Measurements from ENCODE around the gene PRKAR1B.
A peak's percentile ranks its signal among the peaks of the same experiment; 100 is the strongest.

The PRKAR1B gene

DNA sequence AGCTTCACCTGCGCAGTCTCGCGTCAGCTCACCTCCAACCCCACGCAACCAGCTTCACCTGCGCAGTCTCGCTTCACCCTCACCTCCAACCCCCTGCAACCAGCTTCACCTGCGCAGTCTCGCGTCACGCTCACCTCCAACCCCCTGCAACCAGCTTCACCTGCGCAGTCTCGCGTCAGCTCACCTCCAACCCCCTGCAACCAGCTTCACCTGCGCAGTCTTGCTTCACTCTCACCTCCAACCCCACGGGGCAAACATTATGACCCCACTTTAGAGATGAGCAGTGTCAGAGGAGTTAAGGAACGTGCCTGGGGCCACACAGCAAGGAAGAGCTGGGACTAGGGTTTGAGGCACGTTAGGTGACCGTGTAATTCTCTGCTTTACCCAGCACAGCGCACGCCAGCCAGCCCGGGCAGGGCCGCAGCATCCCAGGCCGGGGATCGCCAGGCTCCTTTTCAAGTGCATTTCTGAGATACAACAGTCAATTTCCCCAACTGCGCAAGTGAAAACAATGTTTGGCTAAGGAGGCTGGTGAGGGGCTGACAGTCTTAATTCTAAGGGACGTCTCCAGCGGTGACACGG, 184.9 kb downstream of the PRKAR1B start:
- H3K23ac ChIP-seq (ENCODE audit: low read depth, low read length, poor library complexity): peak overlapping the region; percentile 80
- peak overlapping the region; percentile 46 for H3K18ac ChIP-seq (ENCODE audit: low read length)
- H4K91ac ChIP-seq (ENCODE audit: low read depth, low read length, poor library complexity): peak overlapping the region; percentile 59
- H2AK5ac ChIP-seq (ENCODE audit: low read depth, low read length): peak overlapping the region; percentile 96
- H2BK120ac ChIP-seq (ENCODE audit: low read depth, low read length): no peak overlapping the region
- H3K9me3 ChIP-seq (replicated peaks in 1 of 2; ENCODE audit: control insufficient read depth in 2 of 2, insufficient read depth in 1 of 2, low read depth in 1 of 2, low read length in 2 of 2): peaks cover 0 to 2% of the 10 kb centered on the region in 2 donors
- H3K9ac ChIP-seq (ENCODE audit: low read depth, low read length, poor library complexity): no peak overlapping the region
- no peak overlapping the region for H3K4ac ChIP-seq (ENCODE audit: low read length)
- H2BK5ac ChIP-seq (ENCODE audit: low read length): peak overlapping the region; percentile 31
- no peak overlapping the region for H3K27ac ChIP-seq (replicated peaks; ENCODE audit: low read length)
- DNase-seq (ENCODE audit: low spot score): no peak
- no peaks in the 10 kb centered on the region for H3K27me3 ChIP-seq (ENCODE audit: control insufficient read depth in 3 of 3, insufficient read depth in 3 of 3, low read depth in 1 of 3, low read length in 3 of 3)
- no peaks in the 10 kb centered on the region for H3K79me1 ChIP-seq (ENCODE audit: low read depth, low read length)
- H3K14ac ChIP-seq (ENCODE audit: low read length): no peak overlapping the region
- H2AFZ ChIP-seq (ENCODE audit: low read length): peak overlapping the region; percentile 65
- no peak overlapping the region for H4K8ac ChIP-seq (ENCODE audit: low read depth, low read length)
- H3K4me3 ChIP-seq (ENCODE audit: low read length in 2 of 2): peak overlapping the region in 1 of 2 donors; percentile 43
- no peaks in the 10 kb centered on the region for H3K36me3 ChIP-seq (replicated peaks in 1 of 2; ENCODE audit: control insufficient read depth in 2 of 2, insufficient read depth in 2 of 2, low read length in 2 of 2)
- peaks cover 5 to 9% of the 10 kb centered on the region in 2 donors for H3K4me1 ChIP-seq (ENCODE audit: control insufficient read depth in 2 of 2, insufficient read depth in 1 of 2, low read depth in 1 of 2, low read length in 2 of 2)
- no peak overlapping the region for H3K4me2 ChIP-seq (ENCODE audit: insufficient read depth, low read length, poor library complexity, severe bottlenecking)
- WGBS, 2 donors (ENCODE audit: extremely low coverage in 2 of 2, insufficient read length in 2 of 2, insufficient replicate concordance in 1 of 2): no CpG with 5 or more reads among the region's 28 CpGs
- H2BK15ac ChIP-seq (ENCODE audit: low read length): peak overlapping the region; percentile 69
- peak overlapping the region; percentile 33 for H2BK12ac ChIP-seq (ENCODE audit: low read length)

DNA sequence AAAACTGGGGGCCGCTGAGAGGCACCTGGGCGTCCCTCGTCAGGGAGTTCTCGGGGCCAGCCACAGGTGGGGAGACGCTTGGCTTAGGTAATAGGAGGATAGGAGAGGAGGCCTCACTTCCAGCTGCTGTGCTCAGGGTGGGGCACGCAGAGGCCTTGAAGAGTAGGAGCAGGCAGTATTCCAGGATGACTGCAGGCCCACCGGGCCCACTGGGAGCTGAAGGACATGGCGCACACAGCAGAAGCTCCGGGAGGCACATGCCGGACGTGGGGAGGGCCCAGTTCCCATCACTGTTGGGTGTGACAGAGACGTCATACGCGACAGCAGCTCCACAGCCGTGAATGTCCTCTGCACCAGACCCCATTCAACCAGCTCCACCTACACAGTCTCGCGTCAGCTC, 185.4 kb downstream of the PRKAR1B start:
- no peak overlapping the region for H3K27ac ChIP-seq (replicated peaks; ENCODE audit: low read length)
- no peak overlapping the region for H3K4me2 ChIP-seq (ENCODE audit: insufficient read depth, low read length, poor library complexity, severe bottlenecking)
- peak overlapping the region; percentile 33 for H2BK12ac ChIP-seq (ENCODE audit: low read length)
- no peak overlapping the region for H3K23ac ChIP-seq (ENCODE audit: low read depth, low read length, poor library complexity)
- H2BK120ac ChIP-seq (ENCODE audit: low read depth, low read length): no peak overlapping the region
- H2AK5ac ChIP-seq (ENCODE audit: low read depth, low read length): peak overlapping the region; percentile 96
- no peak overlapping the region for H3K4ac ChIP-seq (ENCODE audit: low read length)
- H3K79me1 ChIP-seq (ENCODE audit: low read depth, low read length): no peaks in the 10 kb centered on the region
- DNase-seq (ENCODE audit: low spot score): no peak
- peaks cover 5 to 9% of the 10 kb centered on the region in 2 donors for H3K4me1 ChIP-seq (ENCODE audit: control insufficient read depth in 2 of 2, insufficient read depth in 1 of 2, low read depth in 1 of 2, low read length in 2 of 2)
- H3K36me3 ChIP-seq (replicated peaks in 1 of 2; ENCODE audit: control insufficient read depth in 2 of 2, insufficient read depth in 2 of 2, low read length in 2 of 2): no peaks in the 10 kb centered on the region
- H3K14ac ChIP-seq (ENCODE audit: low read length): peak overlapping the region; percentile 9
- no peaks in the 10 kb centered on the region for H3K27me3 ChIP-seq (ENCODE audit: control insufficient read depth in 3 of 3, insufficient read depth in 3 of 3, low read depth in 1 of 3, low read length in 3 of 3)
- peak overlapping the region; percentile 50 for H3K9ac ChIP-seq (ENCODE audit: low read depth, low read length, poor library complexity)
- H3K9me3 ChIP-seq (replicated peaks in 1 of 2; ENCODE audit: control insufficient read depth in 2 of 2, insufficient read depth in 1 of 2, low read depth in 1 of 2, low read length in 2 of 2): peaks cover 0 to 2% of the 10 kb centered on the region in 2 donors
- H3K4me3 ChIP-seq (ENCODE audit: low read length in 2 of 2): peak overlapping the region in 1 of 2 donors; percentile 43
- H2BK5ac ChIP-seq (ENCODE audit: low read length): no peak overlapping the region
- no peak overlapping the region for H2AFZ ChIP-seq (ENCODE audit: low read length)
- H3K18ac ChIP-seq (ENCODE audit: low read length): peak overlapping the region; percentile 46
- no CpG with 5 or more reads among the region's 17 CpGs for WGBS, 2 donors (ENCODE audit: extremely low coverage in 2 of 2, insufficient read length in 2 of 2, insufficient replicate concordance in 1 of 2)
- H4K8ac ChIP-seq (ENCODE audit: low read depth, low read length): no peak overlapping the region
- peak overlapping the region; percentile 59 for H4K91ac ChIP-seq (ENCODE audit: low read depth, low read length, poor library complexity)
- H2BK15ac ChIP-seq (ENCODE audit: low read length): peak overlapping the region; percentile 69

DNA sequence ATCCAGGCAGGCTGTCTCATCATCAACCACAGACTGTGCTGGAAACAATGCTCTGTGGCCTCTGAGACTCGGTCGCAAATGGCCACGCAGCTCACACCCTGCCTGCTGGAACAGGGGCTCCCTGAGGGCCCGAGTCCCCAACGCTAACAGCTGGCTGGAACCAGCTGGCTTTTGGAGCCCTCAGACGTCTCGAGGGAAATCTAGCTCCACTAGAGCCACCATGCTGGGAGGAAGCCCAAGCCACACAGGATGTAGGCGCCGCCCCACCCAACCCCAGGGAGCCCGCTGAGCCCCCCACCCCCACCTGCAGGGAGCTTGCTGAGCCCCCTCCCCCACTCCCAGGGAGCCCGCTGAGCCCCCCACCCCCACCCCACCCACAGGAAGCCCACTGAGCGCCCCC, 186.1 kb downstream of the PRKAR1B start:
- Histone ChIP-seq H3K27ac (replicated peaks; ENCODE audit: low read length) (no peak overlapping the region), H3K79me1 (ENCODE audit: low read depth, low read length) (no peaks in the 10 kb centered on the region), H2BK15ac (ENCODE audit: low read length) (peak overlapping the region; percentile 14), H2AK5ac (ENCODE audit: low read depth, low read length) (peak overlapping the region; percentile 0), H2BK120ac (ENCODE audit: low read depth, low read length) (no peak overlapping the region), H2BK12ac (ENCODE audit: low read length) (peak overlapping the region; percentile 88), H3K4ac (ENCODE audit: low read length) (no peak overlapping the region), H3K9me3 (replicated peaks in 1 of 2; ENCODE audit: control insufficient read depth in 2 of 2, insufficient read depth in 1 of 2, low read depth in 1 of 2, low read length in 2 of 2) (peaks cover 0 to 2% of the 10 kb centered on the region in 2 donors), H2BK5ac (ENCODE audit: low read length) (peak overlapping the region; percentile 26), H4K8ac (ENCODE audit: low read depth, low read length) (no peak overlapping the region), H3K4me2 (ENCODE audit: insufficient read depth, low read length, poor library complexity, severe bottlenecking) (no peak overlapping the region), H3K27me3 (ENCODE audit: control insufficient read depth in 3 of 3, insufficient read depth in 3 of 3, low read depth in 1 of 3, low read length in 3 of 3) (no peaks in the 10 kb centered on the region), H3K18ac (ENCODE audit: low read length) (peak overlapping the region; percentile 73), H3K23ac (ENCODE audit: low read depth, low read length, poor library complexity) (no peak overlapping the region), H3K4me1 (ENCODE audit: control insufficient read depth in 2 of 2, insufficient read depth in 1 of 2, low read depth in 1 of 2, low read length in 2 of 2) (peaks cover 5 to 9% of the 10 kb centered on the region in 2 donors), H3K4me3 (ENCODE audit: low read length in 2 of 2) (no peak overlapping the region), H3K9ac (ENCODE audit: low read depth, low read length, poor library complexity) (no peak overlapping the region), H2AFZ (ENCODE audit: low read length) (no peak overlapping the region), H3K36me3 (replicated peaks in 1 of 2; ENCODE audit: control insufficient read depth in 2 of 2, insufficient read depth in 2 of 2, low read length in 2 of 2) (no peaks in the 10 kb centered on the region), H4K91ac (ENCODE audit: low read depth, low read length, poor library complexity) (no peak overlapping the region), H3K14ac (ENCODE audit: low read length) (no peak overlapping the region)
- no CpG with 5 or more reads among the region's 12 CpGs for WGBS, 2 donors (ENCODE audit: extremely low coverage in 2 of 2, insufficient read length in 2 of 2, insufficient replicate concordance in 1 of 2)
- DNase-seq (ENCODE audit: low spot score): no peak

DNA sequence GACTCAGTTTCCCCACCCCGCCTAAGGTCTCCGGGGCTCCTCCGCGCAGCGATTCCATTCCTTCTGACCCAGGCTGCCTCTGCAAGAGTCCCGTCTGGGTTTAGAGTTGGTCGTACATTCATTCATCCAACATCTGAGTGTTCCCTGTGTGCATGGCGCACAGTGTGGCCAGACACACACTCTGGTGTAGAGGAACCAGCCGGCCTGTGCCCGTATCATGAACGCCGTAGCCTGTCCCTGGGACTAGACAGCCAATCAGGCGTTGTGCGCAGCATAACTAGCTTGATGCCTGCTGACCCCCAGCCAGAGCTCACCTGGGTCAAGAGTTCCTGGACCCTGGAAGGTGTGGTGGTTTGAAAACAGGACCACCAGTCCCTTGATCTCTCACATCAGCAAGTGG, 186.5 kb downstream of the PRKAR1B start:
- H4K8ac ChIP-seq (ENCODE audit: low read depth, low read length): no peak overlapping the region
- no peak overlapping the region for H2AFZ ChIP-seq (ENCODE audit: low read length)
- H3K4me1 ChIP-seq (ENCODE audit: control insufficient read depth in 2 of 2, insufficient read depth in 1 of 2, low read depth in 1 of 2, low read length in 2 of 2): peaks cover 5 to 9% of the 10 kb centered on the region in 2 donors
- H3K79me1 ChIP-seq (ENCODE audit: low read depth, low read length): no peaks in the 10 kb centered on the region
- H3K9ac ChIP-seq (ENCODE audit: low read depth, low read length, poor library complexity): no peak overlapping the region
- peak overlapping the region; percentile 88 for H2BK12ac ChIP-seq (ENCODE audit: low read length)
- H3K36me3 ChIP-seq (replicated peaks in 1 of 2; ENCODE audit: control insufficient read depth in 2 of 2, insufficient read depth in 2 of 2, low read length in 2 of 2): no peaks in the 10 kb centered on the region
- H2BK15ac ChIP-seq (ENCODE audit: low read length): peak overlapping the region; percentile 14
- no peak overlapping the region for H3K14ac ChIP-seq (ENCODE audit: low read length)
- peak overlapping the region; percentile 73 for H3K18ac ChIP-seq (ENCODE audit: low read length)
- no peak overlapping the region for H3K23ac ChIP-seq (ENCODE audit: low read depth, low read length, poor library complexity)
- no CpG with 5 or more reads among the region's 14 CpGs for WGBS, 2 donors (ENCODE audit: extremely low coverage in 2 of 2, insufficient read length in 2 of 2, insufficient replicate concordance in 1 of 2)
- H3K27ac ChIP-seq (replicated peaks; ENCODE audit: low read length): no peak overlapping the region
- H3K9me3 ChIP-seq (replicated peaks in 1 of 2; ENCODE audit: control insufficient read depth in 2 of 2, insufficient read depth in 1 of 2, low read depth in 1 of 2, low read length in 2 of 2): peaks cover 0 to 2% of the 10 kb centered on the region in 2 donors
- no peak overlapping the region for H2BK120ac ChIP-seq (ENCODE audit: low read depth, low read length)
- H3K4me2 ChIP-seq (ENCODE audit: insufficient read depth, low read length, poor library complexity, severe bottlenecking): no peak overlapping the region
- DNase-seq (ENCODE audit: low spot score): no peak
- no peaks in the 10 kb centered on the region for H3K27me3 ChIP-seq (ENCODE audit: control insufficient read depth in 3 of 3, insufficient read depth in 3 of 3, low read depth in 1 of 3, low read length in 3 of 3)
- H3K4me3 ChIP-seq (ENCODE audit: low read length in 2 of 2): no peak overlapping the region
- H2AK5ac ChIP-seq (ENCODE audit: low read depth, low read length): peak overlapping the region; percentile 0
- H3K4ac ChIP-seq (ENCODE audit: low read length): no peak overlapping the region
- peak overlapping the region; percentile 26 for H2BK5ac ChIP-seq (ENCODE audit: low read length)
- no peak overlapping the region for H4K91ac ChIP-seq (ENCODE audit: low read depth, low read length, poor library complexity)

Data from neuronal stem cell (in vitro differentiated cells).